CD14-positive monocyte (primary cell): ENCODE data around the gene SRSF4. TPM values are rescaled to one million over a fixed set of nuclear protein-coding genes. Genes with fewer than 3 reads are reported as not detected.

ENCODE experiments used
- DNase-seq, 3 donors: peaks; one replicate each; pipeline ENCODE4 v3.0.0-alpha.2; 2011 to 2022
- H2AFZ ChIP-seq: 2 replicates; pipeline ENCODE4 v1.6.0; 2012; ENCODE audit warnings: mild to moderate bottlenecking, low read depth, low read length, inconsistent platforms; ENCODE audit not compliant: insufficient read depth, poor library complexity, severe bottlenecking
- H3K27ac ChIP-seq, 2 donors: 1 replicate in 1 of 2; 2 replicates in 1 of 2; pipeline ENCODE4 v1.5.1; 2012 to 2013; ENCODE audit warnings: low read length in 2 of 2, control low read depth in 1 of 2, inconsistent platforms in 1 of 2, low read depth in 1 of 2, mild to moderate bottlenecking in 1 of 2
- H3K27me3 ChIP-seq, 2 donors: one replicate each; pipeline versions ENCODE4 v1.6.0 to v1.6.1; 2011 to 2013; ENCODE audit warnings: low read length in 2 of 2; ENCODE audit not compliant: control insufficient read depth in 2 of 2, insufficient read depth in 2 of 2
- H3K36me3 ChIP-seq, 2 donors: replicated peaks in 1 of 2; 1 replicate in 1 of 2; 2 replicates in 1 of 2; pipeline versions ENCODE4 v1.5.1 to v1.6.1; 2012 to 2013; ENCODE audit warnings: low read length in 2 of 2, control low read depth in 1 of 2, inconsistent platforms in 1 of 2, mild to moderate bottlenecking in 1 of 2; ENCODE audit not compliant: insufficient read depth in 2 of 2, control insufficient read depth in 1 of 2
- H3K4me1 ChIP-seq, 2 donors: 1 replicate in 1 of 2; 2 replicates in 1 of 2; pipeline versions ENCODE4 v1.5.1 to v1.6.1; 2012 to 2013; ENCODE audit warnings: low read length in 2 of 2, control low read depth in 1 of 2, inconsistent platforms in 1 of 2, mild to moderate bottlenecking in 1 of 2, moderate library complexity in 1 of 2; ENCODE audit not compliant: insufficient read depth in 2 of 2, control insufficient read depth in 1 of 2
- H3K4me2 ChIP-seq: replicated peaks from 2 replicates; pipeline ENCODE3; 2012; ENCODE audit warnings: low read length, moderate library complexity, mild to moderate bottlenecking; ENCODE audit not compliant: poor library complexity, severe bottlenecking; ENCODE audit errors: extremely low read depth
- H3K4me3 ChIP-seq, 3 experiments: fragments of 200-600 bp in 1 of 3; sonication (generic) in 1 of 3; replicated peaks in 1 of 3; 1 replicate in 2 of 3; 2 replicates in 1 of 3; pipeline ENCODE4 v1.5.1; 2011 to 2013; ENCODE audit warnings: low read length in 3 of 3, mild to moderate bottlenecking in 3 of 3, control low read depth in 2 of 3, low read depth in 2 of 3, inconsistent platforms in 1 of 3, moderate library complexity in 1 of 3
- H3K79me2 ChIP-seq: 2 replicates; pipeline ENCODE4 v1.6.0; 2012; ENCODE audit warnings: mild to moderate bottlenecking, control low read depth, inconsistent platforms, low read length, moderate library complexity; ENCODE audit not compliant: insufficient read depth
- H3K9ac ChIP-seq: 2 replicates; pipeline ENCODE4 v1.6.0; 2017; ENCODE audit warnings: low read length, mild to moderate bottlenecking; ENCODE audit not compliant: insufficient read depth, poor library complexity, severe bottlenecking
- H3K9me3 ChIP-seq, 2 donors: replicated peaks in 1 of 2; 1 replicate in 1 of 2; 2 replicates in 1 of 2; pipeline versions ENCODE4 v1.5.1 to v1.6.1; 2012 to 2013; ENCODE audit warnings: low read length in 2 of 2, control low read depth in 1 of 2; ENCODE audit not compliant: control insufficient read depth in 1 of 2, insufficient read depth in 1 of 2
- H4K20me1 ChIP-seq: 2 replicates; pipeline ENCODE4 v1.6.0; 2012; ENCODE audit warnings: mild to moderate bottlenecking, low read length, control low read depth, moderate library complexity; ENCODE audit not compliant: insufficient read depth
- H3K27ac Mint-ChIP-seq, 7 donors: one replicate each; pipeline ENCODE4 v1.8.0; 2020; ENCODE audit warnings: mild to moderate bottlenecking in 7 of 7, mixed read lengths in 7 of 7, moderate library complexity in 6 of 7, inconsistent platforms in 2 of 7
- H3K27me3 Mint-ChIP-seq, 3 donors: one replicate each; pipeline ENCODE4 v1.8.0; 2021 to 2022; ENCODE audit warnings: low read depth in 3 of 3, mild to moderate bottlenecking in 3 of 3, mixed read lengths in 3 of 3, moderate library complexity in 3 of 3, inconsistent platforms in 1 of 3
- H3K36me3 Mint-ChIP-seq, 2 donors: one replicate each; pipeline ENCODE4 v1.8.0; 2020; ENCODE audit warnings: mixed read lengths in 2 of 2, inconsistent platforms in 1 of 2, mild to moderate bottlenecking in 1 of 2
- H3K4me1 Mint-ChIP-seq: one replicate; pipeline ENCODE4 v1.8.0; 2020; ENCODE audit warnings: mild to moderate bottlenecking, mixed read lengths
- H3K4me3 Mint-ChIP-seq, 2 donors: one replicate each; pipeline ENCODE4 v1.8.0; 2020; ENCODE audit warnings: mild to moderate bottlenecking in 2 of 2, mixed read lengths in 2 of 2, moderate library complexity in 1 of 2
- H3K9me3 Mint-ChIP-seq, 7 donors: one replicate each; pipeline ENCODE4 v1.8.0; 2020 to 2022; ENCODE audit warnings: mixed read lengths in 7 of 7, mild to moderate bottlenecking in 6 of 7, moderate library complexity in 6 of 7, inconsistent platforms in 2 of 7
- WGBS: methylation state at CpG from one replicate; pipeline ENCODE4 v1.1.5; 2013; ENCODE audit warnings: missing lambda C conversion rate; ENCODE audit not compliant: insufficient coverage; 5-methylcytosine and 5-hydroxymethylcytosine counted together
- intact Hi-C, 2 donors: fragments of 100-400 bp; cut with micrococcal nuclease; formaldehyde crosslinking; loops; one replicate each; pipeline versions ENCODE4 v1.15.0 to v1.15.1; 2023
- polyA plus RNA-seq, 3 donors: library from polyadenylated mRNA; depleted of rRNA in 1 of 3; unstranded in 2 of 3; stranded (reverse) in 1 of 3; fragments of 300-500 nt in 2 of 3; fragments of >200 nt in 1 of 3; fragmentation: Illumina TruSeq in 2 of 3; gene quantifications; 1 replicate in 2 of 3; 2 replicates in 1 of 3; pipeline ENCODE4 v1.2.3, GENCODE V29; 2012 to 2021
- TF ChIP-seq, protein P1 (sequence below): fragments of 200-600 bp; IDR thresholded peaks from one replicate; pipeline ENCODE4 v1.8.0; 2022; ENCODE audit warnings: antibody characterized with exemption, mild to moderate bottlenecking

The SRSF4 gene
- polyA plus RNA-seq, 3 donors = 38.4 to 66.8 (median 55.5) TPM

- DNase-seq = no peak
- peaks cover 100% of the 10 kb centered on the region for H3K79me2 ChIP-seq
- H2AFZ ChIP-seq = no peak overlapping the region
- Mint-ChIP-seq H3K27me3 (no peaks in the 10 kb centered on the region), H3K4me1 (peaks cover 21% of the 10 kb centered on the region), H3K36me3 (peaks cover 47 to 71% of the 10 kb centered on the region in 2 donors), H3K27ac (peak overlapping the region in 2 of 7 donors; percentile 14 to 38), H3K9me3 (no peaks in the 10 kb centered on the region), H3K4me3 (no peak overlapping the region)
- TF ChIP-seq, protein P1, sequence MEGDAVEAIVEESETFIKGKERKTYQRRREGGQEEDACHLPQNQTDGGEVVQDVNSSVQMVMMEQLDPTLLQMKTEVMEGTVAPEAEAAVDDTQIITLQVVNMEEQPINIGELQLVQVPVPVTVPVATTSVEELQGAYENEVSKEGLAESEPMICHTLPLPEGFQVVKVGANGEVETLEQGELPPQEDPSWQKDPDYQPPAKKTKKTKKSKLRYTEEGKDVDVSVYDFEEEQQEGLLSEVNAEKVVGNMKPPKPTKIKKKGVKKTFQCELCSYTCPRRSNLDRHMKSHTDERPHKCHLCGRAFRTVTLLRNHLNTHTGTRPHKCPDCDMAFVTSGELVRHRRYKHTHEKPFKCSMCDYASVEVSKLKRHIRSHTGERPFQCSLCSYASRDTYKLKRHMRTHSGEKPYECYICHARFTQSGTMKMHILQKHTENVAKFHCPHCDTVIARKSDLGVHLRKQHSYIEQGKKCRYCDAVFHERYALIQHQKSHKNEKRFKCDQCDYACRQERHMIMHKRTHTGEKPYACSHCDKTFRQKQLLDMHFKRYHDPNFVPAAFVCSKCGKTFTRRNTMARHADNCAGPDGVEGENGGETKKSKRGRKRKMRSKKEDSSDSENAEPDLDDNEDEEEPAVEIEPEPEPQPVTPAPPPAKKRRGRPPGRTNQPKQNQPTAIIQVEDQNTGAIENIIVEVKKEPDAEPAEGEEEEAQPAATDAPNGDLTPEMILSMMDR = no peak
- WGBS = 96% methylated on average over 6 of the region's 9 CpGs
- H3K4me3 ChIP-seq = no peak overlapping the region
- intact Hi-C loops = no loop called here
- H3K4me2 ChIP-seq = no peak overlapping the region
- H3K4me1 ChIP-seq = peaks cover 6 to 15% of the 10 kb centered on the region in 2 donors
- H4K20me1 ChIP-seq = peaks cover 100% of the 10 kb centered on the region
- no peak overlapping the region for H3K9ac ChIP-seq
- H3K9me3 ChIP-seq = no peaks in the 10 kb centered on the region
- peak overlapping the region in 1 of 2 donors; percentile 17 for H3K27ac ChIP-seq
- peaks cover 54 to 96% of the 10 kb centered on the region in 2 donors for H3K36me3 ChIP-seq
- no peaks in the 10 kb centered on the region for H3K27me3 ChIP-seq
These were observed 15.3 kb downstream of the SRSF4 start for GRCh38 chr1:29166291-29166878.

DNA sequence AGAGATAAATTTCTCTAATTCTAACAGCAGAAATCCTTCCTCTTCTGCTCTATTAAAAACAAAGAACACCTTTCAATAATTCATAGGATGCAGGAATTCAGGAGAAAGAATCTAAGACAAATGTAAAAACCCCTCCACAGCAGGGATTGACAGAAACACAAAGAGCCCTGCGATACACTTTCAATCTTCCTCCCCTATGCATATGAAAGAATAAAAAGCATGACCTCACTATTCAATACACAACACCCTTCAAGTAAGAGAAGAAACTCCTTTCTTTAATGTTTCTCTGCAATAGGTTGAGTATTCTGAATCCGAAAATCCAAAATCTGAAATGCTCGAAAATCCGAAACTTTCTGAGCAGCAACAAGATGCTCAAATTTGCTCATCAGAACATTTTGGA, 17.1 kb downstream of the SRSF4 start:
- H3K9me3 ChIP-seq = no peaks in the 10 kb centered on the region
- peaks cover 52 to 72% of the 10 kb centered on the region in 2 donors for H3K36me3 Mint-ChIP-seq
- H3K79me2 ChIP-seq = peaks cover 94% of the 10 kb centered on the region
- no peaks in the 10 kb centered on the region for H3K9me3 Mint-ChIP-seq
- peaks cover 0 to 2% (median 0%) of the 10 kb centered on the region in 3 donors for H3K27me3 Mint-ChIP-seq
- H3K4me1 Mint-ChIP-seq = peaks cover 3% of the 10 kb centered on the region
- intact Hi-C loops = no loop called here
- TF ChIP-seq, protein P1 = no peak
- H4K20me1 ChIP-seq = peaks cover 100% of the 10 kb centered on the region
- no peak overlapping the region for H3K4me3 ChIP-seq
- no peak overlapping the region for H3K27ac ChIP-seq
- DNase-seq = no peak
- H3K9ac ChIP-seq = no peak overlapping the region
- WGBS = 96% methylated on average over 3 of the region's 4 CpGs
- H3K4me2 ChIP-seq = no peak overlapping the region
- no peak overlapping the region for H3K4me3 Mint-ChIP-seq
- H3K27ac Mint-ChIP-seq = peak overlapping the region in 1 of 7 donors; percentile 16
- H3K27me3 ChIP-seq = no peaks in the 10 kb centered on the region
- no peak overlapping the region for H2AFZ ChIP-seq
- no peaks in the 10 kb centered on the region for H3K4me1 ChIP-seq
- H3K36me3 ChIP-seq = peaks cover 66 to 94% of the 10 kb centered on the region in 2 donors
